GM19452 (cell line): ENCODE data around the gene WNK2.

ENCODE experiments used
- ATAC-seq: cut with Tn5 transposase; IDR thresholded peaks from one replicate; pipeline ENCODE4 v1.9.1; 2021; ENCODE audit not compliant: unreplicated experiment

Gene WNK2

DNA sequence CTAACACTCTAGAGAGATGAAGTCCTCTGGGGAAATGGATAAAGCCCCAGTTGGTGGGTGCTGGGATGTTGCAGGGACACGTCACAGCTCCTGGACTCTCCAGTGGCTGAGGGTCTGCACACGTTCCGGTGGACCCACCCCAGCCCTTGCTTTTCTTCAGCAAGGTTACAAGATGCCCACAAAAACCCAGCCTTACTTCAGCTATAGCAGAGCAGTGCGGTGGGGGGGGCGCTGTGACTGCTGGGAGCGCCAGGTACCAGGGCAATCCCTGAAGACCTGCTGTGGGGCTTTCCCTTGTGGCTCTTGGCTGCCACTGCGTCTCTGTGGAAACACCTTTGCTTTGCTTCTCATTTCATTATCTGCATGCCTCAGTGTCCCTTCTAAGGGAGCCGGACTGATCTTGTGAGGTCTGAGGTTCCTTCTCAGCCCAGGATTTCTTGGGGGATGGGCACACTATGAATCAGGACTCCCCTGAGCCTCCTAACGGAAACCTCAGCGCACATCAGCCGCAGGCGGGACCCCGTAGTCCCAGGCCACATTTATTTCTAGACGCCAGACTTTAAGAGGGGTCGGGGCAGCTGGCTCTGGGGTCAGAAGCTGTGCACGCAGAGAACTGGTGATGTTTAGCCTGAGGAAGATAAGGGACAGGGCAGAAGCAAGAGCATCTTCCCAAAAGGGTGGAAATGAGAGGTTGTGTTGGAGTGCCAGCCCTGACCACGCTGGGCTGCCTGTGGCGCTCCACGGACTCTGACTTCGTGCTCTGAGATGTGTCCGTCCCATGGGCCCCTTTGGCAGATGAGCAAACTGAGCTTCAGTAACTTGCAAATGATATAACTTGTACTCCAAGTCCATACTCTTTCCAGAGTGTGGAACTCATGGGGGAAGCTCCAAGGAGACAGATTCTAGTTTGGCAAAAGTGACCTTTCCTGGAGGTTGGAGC, 106.8 kb downstream of the WNK2 start:
- no peak for ATAC-seq

DNA sequence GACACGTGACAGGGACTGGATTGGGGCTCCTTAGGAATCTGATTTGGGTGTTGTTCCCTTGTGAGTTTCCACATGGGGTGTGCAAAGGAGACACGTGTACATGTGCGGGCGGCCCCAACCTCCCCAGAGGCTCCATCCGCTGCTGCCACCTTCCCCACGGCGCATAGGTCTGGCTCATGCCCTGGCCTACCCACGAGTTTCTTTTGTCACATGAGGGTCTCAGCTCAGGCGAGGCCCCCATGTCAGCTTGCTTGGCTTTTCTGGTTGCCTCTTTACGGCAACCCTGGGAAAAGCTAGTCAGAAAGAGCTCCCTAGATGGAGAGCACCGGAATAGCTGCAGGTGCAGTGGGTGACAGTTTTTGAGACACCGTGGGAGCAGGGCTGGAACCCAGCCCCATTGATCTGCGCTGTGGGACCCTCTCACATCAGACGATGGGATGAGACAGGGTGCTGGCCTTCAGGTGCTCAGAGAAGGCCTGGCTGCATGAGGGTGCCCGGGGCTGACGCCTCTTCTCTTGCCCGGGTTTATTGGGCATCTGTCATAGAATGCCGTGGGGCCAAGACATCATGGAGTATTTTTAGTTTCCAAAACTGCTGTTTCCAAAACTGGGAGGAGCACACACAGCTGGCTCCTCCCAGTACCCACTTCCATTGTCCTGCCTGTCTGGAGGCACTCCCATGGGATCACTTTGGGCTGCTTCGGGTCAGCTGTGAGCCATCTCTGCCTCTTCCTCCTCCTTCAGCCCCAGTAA, 107.8 kb downstream of the WNK2 start:
- no peak for ATAC-seq

DNA sequence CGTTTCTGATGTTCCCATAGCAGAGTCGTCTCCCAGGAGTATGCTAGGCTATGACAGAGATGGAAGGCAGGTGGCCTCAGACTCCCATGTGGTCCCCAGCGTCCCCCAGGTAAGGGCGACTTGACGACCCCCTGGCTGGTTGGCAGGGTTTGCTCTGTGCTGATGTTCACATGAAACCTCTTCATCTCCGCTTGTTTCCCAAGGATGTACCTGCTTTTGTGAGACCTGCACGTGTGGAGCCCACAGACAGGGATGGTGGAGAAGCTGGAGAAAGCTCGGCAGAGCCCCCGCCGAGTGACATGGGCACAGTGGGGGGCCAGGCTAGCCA, 108.3 kb downstream of the WNK2 start:
- ATAC-seq: no peak

DNA sequence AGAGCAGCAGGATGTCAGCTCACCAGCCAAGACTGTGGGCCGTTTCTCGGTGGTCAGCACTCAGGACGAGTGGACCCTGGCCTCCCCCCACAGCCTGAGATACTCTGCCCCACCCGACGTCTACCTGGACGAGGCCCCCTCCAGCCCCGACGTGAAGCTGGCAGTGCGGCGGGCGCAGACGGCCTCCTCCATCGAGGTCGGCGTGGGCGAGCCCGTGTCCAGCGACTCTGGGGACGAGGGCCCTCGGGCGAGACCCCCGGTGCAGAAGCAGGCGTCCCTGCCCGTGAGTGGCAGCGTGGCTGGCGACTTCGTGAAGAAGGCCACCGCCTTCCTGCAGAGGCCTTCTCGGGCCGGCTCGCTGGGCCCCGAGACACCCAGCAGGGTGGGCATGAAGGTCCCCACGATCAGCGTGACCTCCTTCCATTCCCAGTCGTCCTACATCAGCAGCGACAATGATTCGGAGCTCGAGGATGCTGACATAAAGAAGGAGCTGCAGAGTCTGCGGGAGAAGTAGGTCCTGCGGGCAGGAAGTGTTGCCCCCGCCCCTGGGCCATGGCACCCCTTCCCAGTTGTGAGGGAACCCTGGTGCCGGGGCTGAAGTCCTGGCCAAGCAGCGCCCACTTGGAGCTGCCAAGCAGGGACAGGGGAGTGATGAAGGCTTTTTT, 108.9 kb downstream of the WNK2 start:
- ATAC-seq: no peak

DNA sequence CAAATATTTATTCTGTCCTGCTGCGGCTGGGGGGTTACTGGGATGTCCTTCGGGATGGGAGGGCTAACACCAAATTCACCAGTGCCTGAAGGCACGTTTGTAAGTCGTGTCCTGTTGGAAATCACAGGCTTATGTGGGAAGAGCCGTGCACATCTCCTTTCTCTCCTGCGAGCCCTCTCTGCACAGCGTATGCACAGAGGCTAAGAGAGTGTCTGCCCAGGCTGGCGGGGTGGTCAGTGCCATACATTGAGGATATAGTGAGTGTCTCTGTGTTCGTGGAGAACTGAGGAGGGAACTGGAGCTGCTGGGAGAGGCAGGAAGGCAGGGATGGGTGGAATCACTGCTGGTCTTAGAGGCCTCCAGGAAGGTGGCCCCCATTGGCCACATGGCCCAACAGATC, 110.1 kb downstream of the WNK2 start:
- no peak for ATAC-seq

DNA sequence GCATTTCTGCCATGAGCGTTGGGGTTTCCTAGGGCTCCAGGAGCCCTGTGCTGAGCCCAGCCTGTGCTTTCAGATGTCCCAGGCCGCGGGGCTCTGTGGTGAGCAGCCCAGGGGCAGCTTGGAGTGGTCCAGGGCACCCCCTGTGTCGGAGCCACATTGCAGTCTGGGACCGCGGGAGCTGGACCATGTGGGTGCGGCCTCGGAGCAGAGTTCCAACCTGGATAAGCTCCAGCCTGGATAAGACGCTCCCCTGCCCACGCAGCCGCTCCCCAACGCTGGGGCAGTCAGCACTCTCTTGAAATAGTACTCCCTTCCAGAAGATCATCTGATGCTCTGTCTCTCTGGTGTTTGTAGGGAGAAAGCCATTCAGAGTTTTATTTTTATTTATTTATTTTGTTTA, 111.1 kb downstream of the WNK2 start:
- ATAC-seq: no peak

DNA sequence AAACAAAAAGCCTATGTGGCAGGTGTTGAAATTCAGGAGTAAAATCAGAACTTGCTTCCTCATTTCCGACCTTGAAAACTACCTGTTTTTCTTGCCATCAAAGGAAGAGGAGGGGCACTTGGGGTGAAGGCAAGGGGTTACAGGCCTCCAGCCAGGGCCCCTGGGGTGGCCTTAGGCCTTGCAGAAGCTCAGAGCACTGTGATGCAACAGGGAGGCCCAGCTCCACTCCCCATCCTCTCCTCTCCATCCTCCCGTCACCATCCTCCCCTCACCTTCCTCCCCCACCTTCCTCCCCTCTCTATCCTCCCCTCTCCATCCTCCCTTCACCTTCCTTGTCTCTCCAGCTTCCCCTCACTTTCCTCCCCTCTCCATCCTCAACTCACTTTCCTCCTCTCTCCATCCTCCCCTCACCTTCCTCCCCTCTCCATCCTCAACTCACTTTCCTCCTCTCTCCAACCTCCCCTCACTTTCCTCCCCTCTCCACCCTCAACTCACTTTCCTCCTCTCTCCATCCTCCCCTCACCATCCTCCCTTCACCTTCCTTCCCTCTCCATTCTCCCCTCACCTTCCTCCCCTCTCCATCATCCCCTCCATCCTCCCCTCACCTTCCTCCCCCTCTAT, 111.6 kb downstream of the WNK2 start:
- ATAC-seq: no peak

DNA sequence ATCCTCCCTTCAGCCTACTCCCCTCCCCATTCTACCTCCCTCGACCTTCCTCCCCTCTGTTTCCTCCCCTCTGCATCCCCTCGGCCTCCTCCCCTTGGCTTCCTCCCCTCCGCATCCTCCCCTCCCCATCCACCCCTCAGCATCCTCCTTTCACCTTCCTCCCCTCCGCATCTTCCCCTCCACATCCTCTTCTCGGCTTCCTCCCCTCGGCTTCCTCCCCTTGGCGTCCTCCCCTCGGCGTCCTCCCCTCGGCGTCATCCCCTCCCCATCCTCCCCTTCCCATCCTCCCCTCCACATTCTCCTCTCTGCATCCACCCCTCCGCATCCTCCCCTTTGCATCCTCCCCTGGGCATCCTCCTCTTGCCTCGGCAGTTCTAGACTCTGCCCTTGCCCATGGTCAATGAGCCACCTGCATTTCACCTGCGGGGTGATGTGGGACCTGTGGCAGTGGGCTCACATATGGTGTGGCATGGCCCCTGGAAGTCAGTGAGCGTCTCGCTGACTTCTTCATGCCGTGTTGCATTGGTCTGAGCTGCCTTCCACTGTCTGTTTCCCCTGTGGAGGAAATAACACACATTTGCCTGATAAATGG, 113.0 kb downstream of the WNK2 start:
- ATAC-seq: no peak

DNA sequence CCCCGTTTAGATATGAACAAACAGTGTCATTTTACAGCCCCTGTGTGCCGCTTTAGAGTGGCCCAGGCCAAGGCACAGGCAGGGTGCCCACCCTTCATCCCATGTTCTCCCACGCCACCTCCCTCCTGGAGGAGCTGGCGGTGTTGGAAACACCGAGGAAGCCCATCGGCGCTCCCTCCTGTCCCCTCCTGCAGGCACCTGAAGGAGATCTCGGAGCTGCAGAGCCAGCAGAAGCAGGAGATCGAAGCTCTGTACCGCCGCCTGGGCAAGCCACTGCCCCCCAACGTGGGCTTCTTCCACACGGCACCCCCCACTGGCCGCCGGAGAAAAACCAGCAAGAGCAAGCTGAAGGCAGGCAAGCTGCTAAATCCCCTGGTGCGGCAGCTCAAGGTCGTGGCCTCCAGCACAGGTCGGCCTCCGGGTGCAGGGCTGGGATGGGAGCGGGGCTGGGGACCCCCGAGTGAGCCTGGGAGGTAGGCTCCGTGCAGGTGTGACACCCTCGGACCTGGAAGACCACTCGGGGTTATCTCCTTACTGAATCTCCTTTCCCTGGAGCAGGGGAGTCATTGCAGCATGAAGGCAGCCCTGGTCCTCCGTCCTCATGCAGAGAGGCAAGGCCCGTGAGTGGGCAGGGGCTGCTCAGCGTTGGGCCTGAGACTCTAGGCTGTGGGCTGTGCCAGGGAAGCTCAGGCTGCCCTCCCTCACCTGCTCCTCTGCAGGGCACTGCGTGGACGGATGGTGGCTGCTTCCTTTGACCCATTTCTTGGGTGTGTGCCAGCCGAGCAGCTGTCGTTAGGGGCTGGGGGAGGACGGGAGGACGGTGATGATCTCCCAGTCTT, 113.9 kb downstream of the WNK2 start:
- no peak for ATAC-seq

DNA sequence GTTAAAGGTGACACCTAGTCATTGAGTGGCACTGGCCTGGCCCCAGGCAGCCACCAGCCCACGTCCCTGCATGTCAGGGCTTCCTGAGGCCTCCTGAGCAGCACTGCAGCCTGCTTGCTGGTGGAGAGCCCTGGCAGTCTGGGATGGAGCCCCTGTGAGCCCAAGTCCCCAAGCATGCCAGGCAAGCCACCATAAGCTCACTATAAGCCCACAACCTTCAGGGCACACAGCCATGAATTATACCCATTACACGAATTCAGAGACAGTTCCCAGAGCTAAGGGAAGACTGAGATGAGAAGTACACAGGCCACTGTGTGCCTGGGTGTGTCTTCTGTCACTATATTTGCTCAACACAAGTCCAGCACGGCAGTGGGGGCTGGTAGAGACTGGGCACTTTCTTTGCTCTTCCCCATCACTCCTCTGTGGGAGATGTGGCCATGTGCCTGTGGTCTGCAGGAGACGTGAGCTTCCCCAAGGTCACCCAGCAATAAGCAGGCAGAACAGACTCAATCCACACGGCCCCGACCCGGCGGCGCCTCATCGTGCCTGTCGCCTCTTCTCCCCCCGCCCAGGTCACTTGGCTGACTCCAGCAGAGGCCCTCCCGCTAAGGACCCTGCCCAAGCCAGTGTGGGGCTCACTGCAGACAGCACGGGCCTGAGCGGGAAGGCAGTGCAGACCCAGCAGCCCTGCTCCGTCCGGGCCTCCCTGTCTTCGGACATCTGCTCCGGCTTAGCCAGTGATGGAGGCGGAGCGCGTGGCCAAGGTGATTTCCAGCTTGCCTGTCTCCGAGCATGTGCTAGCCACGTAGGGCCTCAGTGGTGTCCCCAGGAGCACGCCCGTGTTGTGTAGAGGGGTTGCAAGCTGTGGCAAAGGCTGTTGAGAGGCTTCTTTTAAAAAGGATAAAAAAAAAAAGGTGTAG, 114.8 kb downstream of the WNK2 start:
- ATAC-seq: no peak

DNA sequence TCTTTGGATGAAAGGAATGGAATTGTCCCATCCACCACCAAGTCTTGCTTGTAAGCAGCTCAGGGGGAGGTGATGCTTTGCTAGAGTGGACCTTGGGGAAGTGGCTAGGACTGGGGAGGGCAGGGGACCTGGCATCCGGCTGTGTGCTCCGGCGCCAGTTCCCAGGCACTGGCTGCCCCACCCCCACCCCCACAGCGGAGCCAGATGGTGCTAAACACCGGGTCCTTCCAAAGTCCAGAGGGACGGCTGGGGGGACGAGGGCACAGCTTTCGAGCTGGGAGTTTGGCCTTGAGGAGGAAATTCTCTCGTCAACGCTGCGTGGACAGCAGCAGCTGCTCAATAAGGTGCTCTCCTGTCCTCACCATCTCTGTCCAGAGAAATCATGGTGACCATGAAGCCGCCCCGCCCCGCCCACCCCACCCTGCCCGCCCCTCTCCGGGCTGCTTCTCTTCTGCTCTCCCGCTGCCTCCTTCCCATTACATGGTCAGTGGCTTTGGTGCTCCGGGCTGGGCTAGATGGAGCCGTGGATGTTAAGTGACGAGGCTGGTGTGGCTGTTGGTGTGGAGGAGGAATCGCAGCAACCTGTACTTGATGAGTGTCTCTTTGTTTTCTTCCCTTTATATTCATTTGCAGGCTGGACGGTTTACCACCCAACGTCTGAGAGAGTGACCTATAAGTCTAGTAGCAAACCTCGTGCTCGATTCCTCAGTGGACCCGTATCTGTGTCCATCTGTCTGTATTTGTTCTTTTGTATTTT, 115.7 kb downstream of the WNK2 start:
- ATAC-seq: no peak

DNA sequence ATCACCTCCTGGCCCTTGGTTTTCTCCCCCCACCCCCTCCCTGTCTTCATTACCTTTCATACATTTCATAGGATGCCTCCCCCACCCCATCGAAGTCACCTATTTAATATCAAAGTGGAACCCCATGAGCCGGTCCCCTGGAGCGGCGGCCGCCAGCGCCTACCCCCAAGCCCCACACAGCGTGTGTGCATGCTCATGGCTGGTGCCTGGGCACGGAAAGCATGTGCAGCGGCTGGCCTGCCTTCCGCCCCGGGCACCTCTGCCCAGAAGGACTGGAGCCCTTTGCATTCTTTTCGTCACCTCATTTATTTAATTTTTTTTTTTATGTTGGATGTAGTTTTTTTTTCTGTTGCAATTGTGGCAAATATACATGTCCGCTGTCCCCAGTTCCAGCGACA, 116.2 kb downstream of the WNK2 start:
- ATAC-seq: no peak

DNA sequence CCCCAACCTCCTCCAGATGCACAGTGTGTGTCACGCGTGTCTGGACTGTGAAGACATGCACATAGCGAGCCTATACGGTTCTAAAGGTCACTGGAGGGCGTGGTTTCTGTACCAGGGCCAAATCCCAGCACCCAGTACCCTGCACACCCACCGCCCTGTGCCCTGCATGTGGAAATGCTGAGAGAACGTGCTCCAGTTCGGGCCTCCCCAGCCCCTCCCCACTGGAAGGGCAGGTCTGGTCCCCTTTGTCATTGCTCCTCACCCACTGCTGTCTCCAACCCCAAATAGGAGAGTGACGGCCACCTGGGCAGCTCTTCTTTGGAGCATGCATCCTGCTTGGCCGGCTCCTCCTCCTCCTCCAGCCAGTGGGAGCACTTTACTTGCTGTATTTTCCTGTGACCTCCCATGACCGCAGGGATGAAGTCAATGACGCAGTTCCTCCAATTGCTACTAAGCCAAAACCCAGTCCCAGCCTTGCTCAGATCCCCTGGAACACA, 116.7 kb downstream of the WNK2 start:
- no peak for ATAC-seq

DNA sequence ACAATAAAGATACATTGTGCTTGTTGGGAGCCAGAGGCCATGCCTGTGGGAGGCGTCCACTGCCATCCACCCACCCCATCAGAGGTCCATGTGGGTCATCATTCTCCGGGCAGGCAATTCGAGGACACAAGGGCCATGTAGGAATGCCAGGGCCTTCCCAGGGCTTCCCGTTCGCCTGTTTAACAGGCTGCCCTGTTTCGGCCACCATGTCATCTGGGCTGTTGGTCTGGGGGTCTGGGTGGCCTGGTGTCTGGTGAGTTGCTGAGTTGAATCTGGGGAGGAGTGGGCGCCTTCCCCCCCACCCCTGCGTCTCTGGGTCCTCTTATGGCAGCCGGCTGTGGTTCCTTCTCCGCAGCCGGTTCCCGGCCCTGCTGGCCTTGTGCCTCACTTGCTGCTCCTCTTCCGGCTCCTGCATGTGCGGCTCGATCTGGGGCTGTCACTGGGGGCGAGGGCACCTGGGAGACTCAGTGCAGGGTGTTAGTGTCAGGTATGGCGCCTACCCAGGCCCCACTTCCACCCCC, 117.4 kb downstream of the WNK2 start:
- no peak for ATAC-seq

DNA sequence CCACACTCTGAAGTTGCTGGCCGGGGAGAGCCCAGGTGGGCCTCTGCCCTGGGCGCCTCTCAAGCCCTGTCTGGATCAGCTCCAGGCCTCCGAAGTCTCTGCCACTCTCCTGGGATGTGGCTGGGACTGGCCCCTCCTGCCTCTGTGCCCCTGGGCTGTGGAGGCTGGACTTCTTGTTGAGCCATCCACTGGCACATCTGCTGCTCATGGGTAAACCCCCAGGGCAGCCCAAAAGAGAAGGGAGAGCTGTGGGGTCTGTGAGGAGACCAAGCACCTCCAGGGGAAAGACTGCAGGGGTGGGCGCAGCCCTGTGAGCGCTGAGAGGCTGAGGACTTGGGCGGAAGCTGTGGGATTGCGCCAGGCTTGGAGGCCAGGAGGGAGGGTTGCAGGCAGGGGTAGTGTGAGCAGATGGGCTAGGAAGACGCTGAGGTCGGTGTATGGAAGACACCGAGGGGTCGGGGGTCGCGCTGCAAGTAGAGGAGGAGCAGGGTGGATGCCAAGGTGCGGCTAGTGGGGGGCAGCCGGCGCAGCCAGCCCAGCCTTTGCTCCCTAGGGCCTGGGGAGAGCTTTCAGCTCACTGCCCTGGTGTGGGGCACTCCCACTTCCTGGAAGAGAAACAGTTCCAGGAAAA, 118.1 kb downstream of the WNK2 start:
- ATAC-seq: no peak

DNA sequence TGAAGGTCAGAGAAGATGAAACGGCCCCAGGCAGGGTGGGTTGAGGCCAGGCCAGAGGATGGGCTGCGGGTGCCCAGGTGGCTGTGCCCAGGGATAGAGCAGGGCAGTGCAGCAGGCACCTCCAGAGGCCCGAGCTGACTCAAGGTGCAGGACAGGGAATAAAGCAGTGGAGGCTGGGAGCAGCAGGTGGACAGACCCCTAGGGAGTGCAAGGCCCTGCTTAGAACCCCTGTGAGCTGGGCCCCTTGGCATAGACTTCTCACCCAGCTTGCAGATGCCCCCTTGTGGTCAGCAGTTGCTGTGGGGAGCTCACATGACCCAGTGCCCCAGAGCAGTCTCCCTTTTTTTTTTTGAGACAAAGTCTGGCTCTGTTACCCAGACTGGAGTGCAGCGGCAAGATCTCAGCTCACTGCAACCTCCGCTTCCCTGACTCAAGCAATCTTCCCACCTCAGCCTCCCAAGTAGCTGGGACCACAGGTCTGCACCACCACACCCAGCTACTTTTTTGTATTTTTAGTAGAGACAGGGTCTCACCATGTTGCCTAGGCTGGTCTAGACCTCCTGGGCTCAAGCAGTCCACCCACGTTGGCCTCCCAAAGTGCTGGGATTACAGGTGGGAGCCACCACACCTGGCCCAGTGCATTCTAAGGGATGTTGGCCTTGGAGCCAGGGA, 118.8 kb downstream of the WNK2 start:
- no peak for ATAC-seq

DNA sequence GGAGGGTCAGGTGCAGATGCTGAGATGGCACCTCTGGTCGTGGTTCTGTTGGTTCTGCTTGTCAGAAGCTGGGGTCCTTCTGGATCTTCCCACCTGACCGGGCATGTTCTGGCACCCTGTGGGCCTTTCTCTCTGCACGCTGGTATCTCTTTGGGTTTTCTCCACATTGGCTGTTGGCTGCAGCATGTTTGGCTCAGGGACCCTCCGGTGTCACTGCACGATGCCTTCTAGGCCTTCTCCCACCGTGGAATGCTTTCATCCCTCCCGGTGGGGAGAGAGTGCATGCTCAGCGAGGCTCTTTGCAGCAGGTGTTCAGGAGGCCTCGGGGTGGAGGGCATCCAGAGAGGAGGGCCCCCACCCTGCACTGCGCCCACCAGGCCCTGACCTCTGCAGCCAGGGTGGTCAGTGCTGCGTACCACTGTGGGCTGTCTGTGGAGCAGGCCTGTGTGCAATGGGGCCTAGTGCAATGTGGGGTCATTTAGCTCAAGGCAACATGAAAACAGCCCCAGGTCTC, 119.4 kb downstream of the WNK2 start:
- no peak for ATAC-seq
